Measurements from ENCODE around the gene ASXL2.
"Not testable (repeated sequence)": the region's sequence is repeated elsewhere in the genome, so short reads cannot be mapped to it uniquely, and the experiment has no call there.

Gene ASXL2

DNA sequence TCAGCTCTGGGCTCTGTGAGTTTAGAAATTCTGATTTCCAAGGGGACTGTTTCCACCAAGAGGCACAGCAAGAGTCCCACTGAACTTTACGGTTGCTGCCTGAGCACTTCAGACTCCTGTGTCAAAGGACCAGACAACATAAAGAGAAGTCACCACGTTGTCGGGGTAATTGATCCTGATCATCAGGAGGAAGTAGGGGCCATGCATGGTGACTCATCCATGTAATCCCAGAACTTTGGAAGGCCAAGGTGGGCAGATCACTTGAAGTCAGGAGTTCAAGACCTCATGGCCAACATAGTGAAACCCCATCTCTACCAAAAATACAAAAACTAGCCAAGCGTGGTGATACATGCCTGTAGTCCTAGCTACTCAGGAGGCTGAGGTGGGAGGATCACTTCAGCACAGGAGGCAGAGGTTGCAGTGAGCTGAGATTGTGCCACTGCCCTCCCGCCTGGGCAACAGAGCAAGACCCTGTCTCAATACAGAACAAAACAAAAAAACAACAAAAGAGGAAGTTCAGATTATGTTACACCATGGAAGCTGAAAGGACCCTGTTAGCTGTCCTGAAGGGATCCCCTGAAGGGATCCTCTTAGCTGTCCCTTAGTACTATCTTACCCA, 9.4 kb upstream of the ASXL2 start:
- no peak for DNase-seq

DNA sequence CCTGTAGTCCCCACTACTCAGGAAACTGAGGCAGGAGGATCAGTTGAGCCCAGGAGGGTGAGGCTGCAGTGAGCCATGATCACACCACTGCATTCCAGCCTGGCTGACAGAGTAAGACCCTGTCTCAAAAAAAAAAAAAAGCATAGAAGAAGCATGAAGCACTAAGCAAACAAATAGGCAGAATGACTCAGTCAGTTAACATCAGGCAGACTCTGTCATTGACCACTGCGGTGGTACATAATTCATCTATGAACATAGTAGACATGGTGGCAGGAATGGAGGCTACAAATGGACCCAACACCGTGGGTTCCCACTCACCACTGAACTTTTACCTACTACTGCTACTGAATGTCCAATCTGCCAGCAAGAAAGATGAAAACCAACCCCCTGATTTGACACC, 7.6 kb upstream of the ASXL2 start:
- DNase-seq = no peak

DNA sequence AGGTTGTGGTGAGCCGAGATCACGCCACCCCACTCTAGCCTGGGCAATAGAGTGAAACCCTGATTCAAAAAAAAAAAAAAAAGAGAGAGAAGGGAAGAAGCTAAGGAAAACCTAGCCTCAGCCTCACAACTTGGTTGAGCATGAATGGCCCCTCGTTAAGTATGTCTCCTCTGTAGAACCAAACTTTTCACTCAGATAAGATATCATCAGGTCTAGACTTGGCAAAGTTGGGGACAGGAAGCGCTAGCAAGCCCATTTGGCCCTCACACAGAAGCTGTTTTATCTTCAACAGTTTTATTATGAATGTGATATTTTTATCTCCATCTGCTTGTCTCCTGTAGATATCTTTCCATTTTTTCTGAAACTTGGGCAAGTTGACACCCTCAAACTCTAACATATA, 3.5 kb upstream of the ASXL2 start:
- no peak for DNase-seq

DNA sequence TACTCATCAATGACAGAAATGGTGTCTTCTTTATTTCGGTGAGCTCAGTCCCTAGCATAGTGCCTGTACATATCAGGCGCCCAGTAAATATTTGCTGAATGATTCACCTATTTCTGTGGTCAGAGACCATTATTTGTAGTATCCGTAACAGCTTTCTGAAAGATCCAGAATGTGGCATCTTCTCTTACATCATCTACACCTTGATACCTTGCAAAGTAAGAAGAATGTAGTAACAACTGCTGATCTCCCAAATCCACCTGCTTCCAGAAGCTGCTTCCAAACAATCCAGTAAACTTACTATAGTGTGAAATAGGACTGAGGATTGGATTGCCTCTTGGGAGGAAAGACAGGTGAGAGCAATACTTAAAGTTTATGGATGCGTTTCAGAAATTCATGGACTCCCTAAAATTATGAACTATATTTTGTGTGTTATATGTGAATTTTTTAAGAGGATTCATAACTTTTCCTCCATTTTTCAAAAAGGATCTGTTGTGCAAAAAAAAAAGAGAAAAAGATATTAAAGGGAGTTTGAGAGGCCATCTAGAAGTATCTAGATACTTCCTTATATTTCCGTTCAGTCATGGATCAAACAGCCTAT, 945 bp upstream of the ASXL2 start:
- DNase-seq = no peak

DNA sequence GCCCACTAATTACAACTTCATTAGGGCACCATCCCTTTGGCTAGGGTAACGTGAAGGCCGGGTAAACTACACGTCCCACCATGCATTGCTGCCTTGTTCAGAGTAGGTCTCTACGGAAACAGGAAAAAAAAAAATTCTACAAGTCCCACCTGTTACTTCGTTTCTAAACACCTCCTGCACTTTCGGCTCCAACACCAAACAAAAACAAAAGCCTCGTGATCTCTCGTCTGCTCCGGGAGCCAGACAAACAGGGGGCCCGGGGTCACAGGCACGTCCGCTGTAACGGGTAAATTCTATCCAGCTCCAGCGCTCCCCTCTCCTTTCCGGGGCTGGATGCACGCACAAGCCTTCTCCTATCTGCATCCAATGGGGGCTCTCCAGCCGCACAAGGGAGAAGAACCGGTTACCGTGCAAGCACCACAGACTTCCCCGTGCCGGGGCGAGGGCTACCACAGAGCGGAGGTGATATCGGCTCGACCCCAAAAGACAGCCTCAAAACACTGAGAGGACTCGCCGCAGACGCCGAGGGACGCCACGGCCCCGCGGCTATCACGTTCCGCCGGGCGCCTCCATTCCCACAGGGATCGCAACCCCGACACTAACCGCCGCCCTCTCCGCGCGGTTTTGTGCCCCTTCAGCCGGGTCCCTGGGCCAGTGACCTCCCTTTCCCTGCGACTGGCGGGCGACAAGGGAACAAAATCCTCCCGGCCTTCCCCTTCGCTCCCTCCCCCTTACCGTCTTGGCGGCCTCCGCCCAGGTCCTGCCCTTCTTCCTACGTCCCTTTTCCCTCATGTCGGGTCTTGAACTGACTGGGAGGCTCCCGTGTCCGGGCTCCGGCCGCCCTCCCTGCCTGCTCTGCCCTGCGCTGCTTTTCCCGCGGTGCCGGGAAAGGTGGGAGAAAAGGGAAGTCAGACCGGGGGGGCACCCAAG, 591 bp downstream of the ASXL2 start:
- peak; percentile 30 for DNase-seq

DNA sequence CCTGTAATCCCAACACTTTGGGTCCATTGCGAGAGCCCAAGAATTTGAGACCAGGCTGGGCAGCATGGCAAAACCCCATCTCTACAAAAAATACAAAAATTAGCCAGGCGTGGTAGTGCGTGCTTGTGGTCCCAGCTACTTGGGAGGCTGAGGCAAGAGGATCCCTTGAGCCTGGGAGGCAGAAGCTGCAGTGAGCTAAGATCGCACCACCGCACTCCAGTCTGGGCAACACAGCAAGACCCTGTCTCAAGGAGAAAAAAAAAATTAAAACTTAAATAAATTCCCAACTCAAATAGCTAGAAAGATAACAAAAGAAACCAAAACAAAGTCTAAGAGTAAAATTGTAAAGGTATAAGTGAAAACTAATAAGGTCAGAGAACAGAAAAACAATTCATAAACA, 6.2 kb downstream of the ASXL2 start:
- DNase-seq = no peak

DNA sequence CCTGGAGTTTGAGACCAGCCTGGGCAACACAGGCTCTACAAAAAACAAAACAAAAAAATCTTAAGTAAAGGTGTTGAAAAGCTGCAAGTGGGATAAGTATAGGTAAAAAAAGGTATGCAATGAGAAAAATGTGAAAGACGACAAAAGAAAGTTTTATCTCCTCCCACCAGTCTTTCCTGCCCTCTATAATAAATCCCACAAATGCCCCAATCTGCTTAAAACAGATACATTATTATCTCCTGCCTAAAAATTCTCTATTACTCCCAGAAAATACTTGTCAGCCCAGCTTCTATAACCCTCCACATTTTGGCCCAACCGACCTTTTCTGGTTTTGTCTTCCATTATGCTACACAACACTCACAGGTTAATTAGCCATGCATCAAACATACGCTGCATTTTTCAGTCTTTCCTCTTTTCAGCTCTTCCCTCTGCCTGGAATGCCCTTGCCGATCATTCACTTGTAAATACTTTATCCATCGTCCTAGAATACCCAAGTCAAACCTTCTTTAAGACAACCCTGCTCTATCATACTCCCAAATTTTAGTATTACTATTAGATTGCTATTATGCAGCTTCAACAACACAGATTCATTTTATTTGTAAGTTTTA, 10.8 kb downstream of the ASXL2 start:
- no peak for DNase-seq

DNA sequence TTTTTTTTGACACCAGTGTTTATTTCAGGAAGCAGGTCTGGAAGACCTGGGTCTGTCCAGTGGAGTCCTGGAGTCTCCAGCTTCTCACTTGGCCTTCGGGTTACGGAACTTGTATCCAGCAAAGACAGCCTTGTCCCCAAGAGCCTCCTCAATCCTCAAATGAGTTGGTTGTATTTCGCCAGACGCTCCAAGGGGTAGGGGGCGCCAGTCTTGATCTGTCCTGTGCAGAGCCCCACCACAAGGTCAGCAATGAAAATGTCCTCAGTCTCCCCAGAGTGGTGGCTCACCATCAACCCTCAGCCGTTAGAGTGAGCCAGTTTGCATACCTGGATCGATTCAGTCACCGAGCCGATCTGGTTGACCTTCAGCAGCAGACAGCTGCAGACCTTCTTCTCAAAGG, 21.9 kb downstream of the ASXL2 start:
- no peak for DNase-seq

DNA sequence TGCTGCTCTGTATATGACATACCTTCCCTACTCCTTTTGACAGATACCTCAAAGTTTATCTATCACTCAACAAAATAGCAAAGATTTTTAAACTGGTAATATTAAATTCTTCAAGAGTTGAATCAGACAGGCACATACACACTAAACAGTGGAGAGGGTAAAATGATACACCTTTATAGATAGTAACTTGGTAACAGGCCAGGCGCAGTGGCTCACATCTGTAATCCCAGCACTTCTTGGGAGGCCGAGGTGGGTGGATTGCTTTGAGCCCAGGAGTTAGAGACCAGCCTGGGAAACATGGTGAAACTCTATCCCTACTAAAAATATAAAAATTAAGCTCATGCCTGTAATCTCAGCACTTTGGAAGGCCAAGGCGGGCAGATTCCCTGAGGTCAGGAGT, 23.2 kb downstream of the ASXL2 start:
- no peak for DNase-seq

DNA sequence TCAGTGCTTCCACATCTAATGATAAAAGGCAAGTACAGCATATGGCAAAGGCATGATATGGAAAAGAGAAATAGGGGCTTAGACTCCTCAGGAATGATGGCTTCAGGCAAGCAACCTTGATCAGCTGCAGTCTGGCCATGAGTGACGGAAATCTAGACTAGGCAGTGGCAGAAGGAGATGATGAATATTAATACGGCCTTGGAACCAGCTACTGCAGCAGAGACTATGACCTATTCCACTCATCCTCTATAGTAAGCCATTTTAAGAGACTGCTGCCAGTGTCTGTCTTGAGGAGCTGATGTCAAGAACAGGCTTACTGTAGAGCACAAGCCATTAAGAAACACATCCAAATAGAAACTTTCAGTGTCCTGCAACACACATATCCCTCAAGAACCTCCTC, 23.7 kb downstream of the ASXL2 start:
- no peak for DNase-seq

DNA sequence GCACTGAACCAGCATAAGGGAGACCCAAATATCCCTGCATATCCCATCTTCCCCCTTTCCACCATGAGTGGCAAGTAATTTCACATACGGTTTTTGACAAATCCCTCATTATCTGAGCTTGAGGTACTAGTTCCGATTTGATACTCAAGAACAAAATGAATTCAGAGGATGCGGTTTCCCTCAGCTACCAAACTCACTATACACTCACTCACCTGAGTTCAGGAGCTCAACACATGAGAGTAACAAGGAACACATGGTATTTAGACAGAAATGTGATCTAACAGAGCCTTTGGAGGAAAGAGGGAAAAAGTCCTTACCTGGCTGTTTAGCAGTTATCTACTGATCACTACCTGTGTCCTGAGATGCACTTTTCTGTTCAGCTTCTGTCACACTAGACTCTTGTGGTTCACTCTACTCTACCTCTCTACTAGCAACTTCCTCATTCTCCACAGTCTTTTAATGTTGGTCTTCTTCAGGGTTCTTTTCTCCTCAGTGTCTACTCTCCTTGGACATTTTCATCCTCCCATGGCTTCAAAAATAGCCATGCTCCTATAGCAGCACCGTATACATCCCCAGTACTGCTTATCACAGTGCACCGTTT, 25.1 kb downstream of the ASXL2 start:
- DNase-seq = no peak

DNA sequence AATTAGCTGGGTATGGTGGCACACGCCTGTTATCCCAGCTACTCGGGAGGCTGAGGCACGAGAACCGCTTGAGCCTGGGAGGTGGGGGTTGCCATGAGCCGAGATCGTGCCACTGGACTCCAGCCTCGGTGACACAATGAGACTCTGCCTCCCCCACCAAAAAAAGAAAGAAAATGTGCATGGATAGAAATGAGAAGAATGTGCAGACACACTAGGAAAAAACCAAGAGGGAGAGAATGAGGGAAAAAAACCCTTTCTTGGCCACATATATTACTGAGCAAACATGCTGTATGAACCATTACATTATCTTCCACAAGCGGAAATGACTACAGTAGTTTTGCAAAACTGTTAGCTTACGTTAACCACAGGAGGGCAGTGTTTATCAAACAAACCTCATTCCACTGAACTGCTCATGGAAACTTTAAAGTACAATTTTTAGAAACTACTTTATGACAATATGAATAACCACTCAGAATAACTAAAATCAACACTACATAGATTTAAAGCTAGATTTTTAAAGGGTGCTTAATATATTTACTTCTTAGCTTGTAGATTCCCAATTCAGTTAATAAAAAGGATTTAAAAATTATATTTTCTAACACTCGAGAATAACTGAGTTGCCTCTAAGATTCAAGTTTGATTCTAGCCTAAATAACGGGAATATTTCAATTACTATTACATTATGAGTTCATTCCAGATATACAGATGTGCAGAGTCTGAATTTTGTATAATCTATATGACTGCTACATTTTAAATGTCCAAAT, 26.4 kb downstream of the ASXL2 start:
- peak; percentile 12 for DNase-seq

DNA sequence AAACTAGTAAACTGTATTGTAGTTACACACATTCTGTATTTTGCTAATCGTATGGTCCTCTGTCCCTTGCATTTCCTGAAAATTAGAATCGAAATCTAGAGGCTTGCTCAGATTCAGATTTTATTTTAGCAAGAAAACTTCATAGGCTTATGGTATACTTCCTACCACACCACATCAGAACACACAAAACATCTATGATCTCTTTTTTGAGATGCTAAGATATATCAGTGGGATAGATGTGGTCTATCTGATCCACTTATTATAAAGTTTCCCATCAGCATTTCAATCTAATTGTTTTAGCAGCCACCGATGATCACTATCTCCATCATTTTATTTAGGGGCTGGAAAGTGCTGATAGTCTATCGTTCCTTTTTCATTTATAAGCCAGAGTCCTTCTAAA, 27.9 kb downstream of the ASXL2 start:
- not testable (repeated sequence) for DNase-seq

DNA sequence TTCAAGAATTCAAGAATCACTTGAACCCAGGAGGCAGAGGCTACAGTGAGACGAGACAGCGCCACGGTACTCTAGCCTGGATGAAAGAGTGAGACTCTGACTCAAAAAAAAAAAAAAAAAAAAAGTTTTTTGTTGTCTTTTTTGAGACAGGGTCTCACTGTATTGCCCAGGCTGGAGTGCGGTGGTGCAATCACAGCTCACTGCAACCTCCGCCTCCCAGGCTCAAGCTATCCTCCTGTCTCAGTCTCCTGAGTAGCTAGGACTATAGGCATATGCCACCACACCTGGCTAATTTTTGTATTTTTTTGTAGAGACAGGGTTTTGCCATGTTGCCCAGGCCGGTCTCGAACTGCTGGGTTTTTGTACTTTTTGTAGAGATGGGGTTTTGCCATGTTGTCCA, 28.9 kb downstream of the ASXL2 start:
- DNase-seq = not testable (repeated sequence)

DNA sequence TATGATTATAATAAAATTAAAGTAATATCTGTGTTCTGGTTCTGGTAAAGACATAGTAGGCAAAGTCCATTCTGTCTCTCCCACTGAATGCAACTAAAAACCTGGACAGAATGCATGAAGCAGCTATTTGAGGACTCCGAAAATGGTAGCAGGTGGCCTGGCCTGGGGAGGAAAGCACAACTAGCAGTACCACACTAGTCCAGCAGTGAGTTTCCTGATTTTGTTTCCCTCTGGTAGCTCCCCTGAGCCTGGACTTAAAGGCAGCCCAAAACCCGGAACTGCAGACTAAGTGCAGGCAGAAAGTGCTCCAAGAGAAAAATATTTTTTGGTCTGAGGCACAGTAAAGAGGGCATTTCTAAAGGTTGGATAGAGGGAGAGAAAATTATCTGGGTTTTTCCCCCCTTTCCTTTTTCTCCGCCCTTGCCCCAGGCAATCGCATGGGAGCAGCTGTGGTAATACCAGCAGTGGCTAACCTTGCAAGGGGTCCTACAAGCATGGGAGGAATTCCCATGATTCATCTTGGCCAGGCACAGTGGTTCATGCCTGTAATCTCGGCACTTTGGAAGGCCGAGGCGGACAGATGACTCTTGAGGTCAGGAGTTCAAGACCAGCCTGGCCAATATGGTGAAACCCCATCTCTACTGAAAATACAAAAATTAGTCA, 32.3 kb downstream of the ASXL2 start:
- no peak for DNase-seq

DNA sequence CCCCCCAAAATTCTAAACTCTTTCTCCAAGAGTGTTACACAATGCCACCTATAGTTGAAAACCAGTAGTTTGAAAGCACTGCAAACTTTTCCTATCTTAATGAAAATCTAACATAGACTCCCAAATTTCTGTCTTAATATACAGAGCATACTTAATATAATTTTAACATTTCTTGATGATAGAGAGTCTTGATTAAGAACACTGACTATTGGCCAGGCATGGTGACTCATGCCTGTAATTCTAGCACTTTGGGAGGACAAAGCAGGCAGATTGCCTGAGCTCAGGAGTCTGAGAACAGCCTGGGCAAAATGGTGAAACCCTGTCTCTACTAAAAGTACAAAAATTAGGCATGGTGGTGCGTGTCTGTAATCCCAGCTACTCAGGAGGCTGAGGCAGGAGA, 34.2 kb downstream of the ASXL2 start:
- no peak for DNase-seq

DNA sequence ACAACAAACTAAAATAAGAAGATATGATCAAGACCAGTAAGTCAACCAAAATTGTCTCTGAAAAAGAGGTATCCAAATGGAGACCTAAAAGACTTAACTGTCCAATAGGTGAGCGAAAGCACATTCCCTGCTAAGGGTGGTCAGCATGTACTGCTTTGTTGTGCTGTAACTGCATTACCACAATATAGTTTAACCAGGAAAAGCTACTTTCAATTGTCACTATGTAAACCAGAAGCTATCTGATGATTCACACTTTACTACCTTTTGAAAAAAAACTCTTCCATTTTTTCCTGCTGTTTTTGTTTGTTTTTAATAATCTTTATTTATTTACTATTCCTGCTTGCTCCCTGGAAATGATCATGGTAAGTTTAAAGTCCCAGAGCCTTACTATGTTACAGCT, 36.1 kb downstream of the ASXL2 start:
- no peak for DNase-seq

DNA sequence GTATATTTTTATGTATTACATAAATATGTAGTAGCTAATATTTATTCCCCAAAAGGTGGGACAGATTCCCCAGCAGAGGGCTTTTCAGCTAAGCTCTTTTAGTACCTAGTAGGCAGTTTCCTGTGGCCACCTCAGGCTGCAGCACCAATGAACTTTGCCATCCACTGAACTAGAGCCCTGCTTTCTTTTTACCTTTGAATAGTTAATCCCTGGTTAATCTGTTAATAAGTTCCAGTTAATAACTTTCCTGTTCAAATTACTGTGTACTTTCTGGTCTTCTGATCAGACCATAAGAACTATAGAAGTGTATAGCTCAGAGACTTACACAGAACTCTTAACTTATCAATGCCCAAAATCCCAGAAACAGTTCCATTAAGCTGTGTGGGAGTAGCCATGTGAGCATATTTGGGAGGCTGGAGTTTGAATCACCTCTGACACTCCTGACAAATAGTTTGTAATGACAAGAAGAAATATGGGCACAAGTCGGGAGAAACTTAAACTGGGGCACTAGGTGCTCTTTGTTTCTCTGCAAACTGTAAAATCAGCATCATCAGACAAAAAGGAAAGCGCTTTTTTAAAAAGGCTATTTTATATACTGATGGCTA, 40.0 kb downstream of the ASXL2 start:
- DNase-seq = no peak

DNA sequence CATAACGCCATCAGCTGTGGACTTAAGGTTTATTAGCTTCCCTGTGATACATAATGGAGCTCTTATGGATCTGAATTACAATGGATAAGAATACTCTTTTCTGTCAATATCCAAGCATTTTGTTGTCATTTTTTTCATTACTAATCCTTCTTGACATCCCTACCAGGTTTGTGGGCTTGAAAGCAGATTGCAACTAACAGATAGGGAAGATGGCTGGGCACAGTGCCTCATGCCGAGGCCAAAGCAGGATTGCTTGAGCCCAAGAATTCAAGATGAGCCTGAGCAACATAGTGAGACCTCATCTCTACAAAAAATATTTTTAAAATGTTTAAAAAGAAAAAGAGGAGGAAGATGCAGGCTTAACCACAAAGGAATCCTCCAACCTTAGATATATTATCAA, 42.4 kb downstream of the ASXL2 start:
- DNase-seq = no peak

DNA sequence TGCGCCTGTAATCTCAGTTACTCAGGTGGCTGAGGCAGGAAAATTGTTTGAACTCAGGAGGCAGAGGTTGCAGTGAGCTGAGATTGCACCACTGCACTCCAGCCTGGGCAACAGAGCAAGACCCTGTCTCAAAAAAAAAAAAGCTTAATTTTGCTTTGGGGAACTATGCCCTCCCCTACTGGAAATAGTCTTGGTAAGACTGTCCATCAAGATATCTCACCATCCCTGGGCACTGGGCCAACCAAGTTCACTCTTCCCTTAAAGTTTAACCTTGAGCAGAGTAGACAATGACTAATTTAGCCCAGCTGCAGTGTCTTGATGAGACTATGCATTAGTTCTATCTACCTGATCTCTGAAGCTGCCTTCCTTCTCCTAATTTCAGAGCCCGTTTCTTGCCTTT, 44.7 kb downstream of the ASXL2 start:
- DNase-seq = no peak

DNA sequence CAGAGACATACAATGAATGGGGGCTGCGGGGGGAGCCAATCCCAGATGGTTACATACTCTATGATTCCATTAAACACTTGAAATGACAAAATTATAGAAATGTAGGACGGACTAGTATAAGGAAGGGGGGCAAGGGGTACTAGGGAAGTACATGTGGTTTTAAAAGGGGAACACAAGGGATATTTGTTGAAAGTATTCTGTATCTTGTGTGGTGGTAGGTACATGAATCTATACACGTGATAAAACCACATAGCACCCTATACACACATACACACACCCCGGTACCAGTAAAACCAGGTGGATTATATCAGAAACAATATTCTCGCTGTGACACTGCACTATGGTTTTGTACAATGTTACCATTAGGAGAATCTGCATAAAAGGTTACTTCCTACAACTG, 45.4 kb downstream of the ASXL2 start:
- no peak for DNase-seq

Data from NCI-H1436 (cell line).